NCI-H2171 (cell line): ENCODE results near the gene LRP5.

Experiments
- DNase-seq: peaks from one replicate; lab custom pipeline; 2025; lab: John Stamatoyannopoulos, UW

Gene LRP5

DNA sequence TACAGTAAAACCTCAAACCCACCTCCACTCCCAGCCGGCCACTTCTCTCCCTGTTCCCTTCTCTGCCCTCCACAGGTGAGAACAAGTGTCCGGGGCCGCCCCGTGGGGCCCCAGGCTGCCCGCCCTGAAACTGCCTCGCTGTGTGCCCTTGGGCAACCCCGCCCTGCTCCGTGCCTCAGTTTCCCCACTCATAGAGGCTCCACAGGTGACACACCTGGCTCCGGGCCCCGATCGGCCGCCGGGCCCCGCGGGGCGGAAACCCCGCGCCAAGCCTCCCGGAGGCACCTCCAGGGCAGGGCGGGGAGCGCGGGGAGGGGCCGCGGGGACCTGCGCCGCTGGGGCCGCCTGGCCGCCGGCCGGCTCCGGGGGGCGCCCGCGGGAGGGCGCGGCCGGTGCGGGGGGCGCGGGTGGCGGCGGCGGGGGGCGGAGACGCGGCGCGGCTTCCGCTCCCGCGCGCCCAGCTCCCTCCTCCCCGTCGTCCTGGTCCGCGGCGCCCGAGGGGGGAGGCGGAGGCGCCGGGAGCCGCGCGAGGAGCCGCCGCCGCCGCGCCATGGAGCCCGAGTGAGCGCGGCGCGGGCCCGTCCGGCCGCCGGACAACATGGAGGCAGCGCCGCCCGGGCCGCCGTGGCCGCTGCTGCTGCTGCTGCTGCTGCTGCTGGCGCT, at the start of gene LRP5:
Gene LRP5, plus strand, starts transcription at position 475 of the 663 bp plus-strand sequence. Its CDS starts 124 bp downstream, at position 599.
- DNase-seq = no peak

DNA sequence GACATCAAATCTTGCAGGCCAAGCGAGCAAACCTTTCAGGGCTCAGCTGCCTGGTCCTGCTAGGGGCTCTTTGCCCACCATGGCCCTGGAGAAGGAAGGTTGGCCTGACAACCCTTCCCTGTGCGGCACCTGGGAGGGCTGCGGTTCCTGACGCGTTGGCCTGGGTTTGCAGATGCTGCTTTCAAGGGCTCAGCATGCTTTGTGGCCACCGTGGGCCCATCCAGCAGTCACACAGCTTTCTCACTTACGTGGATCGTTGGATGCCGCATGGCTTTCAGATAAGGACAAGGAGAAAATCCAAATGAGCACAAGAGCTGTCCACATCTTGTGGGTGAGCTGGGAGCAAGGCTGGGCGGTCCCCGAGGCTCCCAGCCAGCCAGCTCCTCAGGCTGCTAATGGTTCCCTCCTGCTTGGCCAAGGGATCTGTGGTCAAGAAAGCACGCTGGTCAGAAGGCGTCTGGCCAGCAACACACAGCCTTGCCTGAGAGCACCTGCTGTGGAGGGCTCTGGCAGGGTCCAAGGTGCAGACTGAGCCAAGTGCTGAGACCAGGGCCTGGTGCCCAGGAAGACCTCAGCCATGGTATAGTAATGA, 48.9 kb upstream of the LRP5 start:
- no peak for DNase-seq

DNA sequence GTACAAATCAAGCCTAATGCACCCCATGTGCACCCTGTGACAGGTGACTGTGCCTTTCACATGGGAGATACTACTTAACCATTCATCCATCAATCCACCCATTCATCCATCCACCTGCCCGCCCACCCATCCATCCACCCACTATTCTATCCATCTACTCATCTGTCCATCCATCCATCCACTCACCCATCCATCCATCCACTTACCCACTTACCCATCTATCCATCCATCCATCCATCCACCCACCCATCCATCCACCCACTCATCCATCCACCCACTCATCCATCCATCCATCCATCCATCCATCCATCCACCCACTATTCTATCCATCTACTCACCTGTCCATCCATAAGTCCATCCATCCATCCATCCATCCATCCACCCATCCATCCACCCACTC, 48.1 kb upstream of the LRP5 start:
- no peak for DNase-seq

DNA sequence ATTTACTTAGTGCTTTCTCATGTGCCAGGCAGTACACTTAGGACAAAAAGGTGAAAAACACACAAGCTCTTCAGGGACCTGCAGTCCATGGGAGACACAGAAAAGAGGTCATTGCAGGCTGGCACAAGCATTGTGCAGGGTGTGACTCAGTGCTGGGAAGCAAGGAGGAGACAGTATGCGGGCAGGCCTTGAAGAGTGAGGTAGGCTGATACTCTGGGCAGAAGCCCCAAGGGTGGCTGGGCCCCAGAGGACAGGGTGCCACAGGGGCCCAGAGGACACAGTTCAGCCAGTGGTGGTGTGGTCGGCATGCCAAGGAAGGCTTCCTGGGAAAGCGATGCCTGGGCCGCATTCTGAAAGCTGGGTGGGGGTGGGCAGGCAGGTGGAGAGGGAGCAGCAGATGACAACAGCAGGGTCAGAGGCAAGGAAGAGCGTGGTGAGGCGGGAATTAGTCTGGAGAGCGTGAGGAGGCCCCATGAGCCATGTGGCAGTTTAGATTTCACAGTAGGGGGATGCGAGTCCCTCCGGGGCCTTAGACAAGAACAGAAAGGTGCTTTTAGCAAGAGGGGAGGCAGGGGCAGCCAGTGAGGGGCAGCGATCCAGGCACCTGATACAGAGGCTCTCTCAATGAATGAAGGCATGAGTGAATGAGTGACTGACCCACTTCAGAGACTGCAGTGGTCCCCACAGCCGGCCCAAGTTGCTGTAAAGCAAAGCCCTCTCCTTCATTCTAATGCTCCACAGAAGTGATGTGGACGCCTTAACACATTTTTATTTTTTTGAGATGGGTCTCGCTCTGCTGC, 47.5 kb upstream of the LRP5 start:
- no peak for DNase-seq

DNA sequence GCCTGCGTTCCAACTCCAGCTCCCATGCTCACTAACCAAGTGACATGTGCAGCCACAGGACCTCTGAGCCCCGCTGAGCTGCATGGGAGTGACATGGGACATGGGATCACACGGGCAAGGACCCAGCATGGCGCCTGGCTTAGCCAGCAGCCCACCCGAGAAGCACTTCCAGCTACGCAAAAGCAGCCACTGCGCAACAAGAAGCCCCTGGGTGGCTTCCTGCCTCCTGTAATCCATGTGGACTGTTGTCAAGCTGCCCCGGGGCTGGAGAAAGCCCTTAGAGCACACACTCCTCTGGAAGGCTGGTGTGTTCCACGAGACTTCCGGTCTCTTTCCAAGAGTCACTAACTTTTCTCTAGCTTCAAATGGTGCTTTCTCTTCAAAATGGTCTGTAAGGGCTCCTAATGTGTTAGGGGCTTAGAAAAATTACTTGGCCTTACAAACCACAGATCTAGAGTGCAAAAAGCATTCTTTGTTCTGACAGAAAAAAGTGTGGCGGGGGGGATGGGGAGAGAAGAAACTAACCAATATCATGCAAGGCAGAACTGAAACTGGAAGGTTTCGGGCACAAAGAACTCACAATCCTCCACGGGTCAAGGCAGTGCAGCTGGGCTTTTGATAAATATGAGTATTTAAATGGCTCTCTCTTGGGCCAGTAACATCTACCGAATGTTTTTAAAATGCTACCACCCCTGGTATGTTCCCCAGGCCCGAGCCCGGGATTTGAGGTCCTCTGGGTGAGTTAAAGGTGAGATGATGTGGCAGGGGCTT, 46.1 kb upstream of the LRP5 start:
- DNase-seq = no peak

DNA sequence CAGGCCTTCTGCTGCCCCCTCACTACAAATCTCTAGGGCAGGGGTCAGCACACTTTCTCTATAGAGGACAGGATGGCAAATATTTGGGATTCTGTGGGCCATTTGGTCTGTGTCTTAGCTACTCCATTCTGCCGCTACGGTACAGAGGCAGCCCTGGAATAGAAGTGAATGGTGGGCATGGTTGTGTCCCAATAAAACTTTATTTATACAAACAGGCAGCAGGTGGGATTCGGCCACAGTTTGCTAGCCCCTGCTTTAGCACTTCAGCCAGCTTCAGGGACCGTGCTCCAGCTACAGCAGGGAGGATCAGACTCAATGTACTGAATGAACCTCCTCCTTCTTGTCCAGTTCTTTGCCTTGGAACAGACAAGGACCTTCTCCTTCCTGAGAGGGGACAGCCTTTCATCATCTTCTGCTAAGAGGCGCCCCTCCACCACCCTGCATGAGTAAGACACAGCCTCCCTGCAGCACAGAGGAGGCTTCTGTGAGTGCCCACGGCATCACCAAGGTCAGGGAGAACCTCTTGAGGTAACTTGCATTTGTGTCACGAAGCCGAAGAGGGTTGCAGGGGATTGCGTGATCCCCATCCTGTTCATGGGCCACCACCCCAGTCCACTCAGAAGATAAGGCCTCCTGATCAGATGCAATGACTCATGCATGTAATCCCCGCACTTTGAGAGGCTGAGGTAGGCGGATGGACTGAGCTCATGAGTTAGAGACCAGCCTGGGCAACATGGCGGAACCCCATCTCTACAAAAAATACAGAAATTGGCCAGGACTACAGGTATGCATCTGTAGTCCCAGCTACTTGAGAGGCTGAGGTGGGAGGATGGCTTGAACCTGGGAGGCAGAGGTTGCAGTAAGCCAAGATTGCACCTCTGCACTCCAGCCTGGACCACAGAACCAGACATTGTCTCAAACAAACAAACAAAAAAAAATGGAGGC, 45.2 kb upstream of the LRP5 start:
- no peak for DNase-seq

DNA sequence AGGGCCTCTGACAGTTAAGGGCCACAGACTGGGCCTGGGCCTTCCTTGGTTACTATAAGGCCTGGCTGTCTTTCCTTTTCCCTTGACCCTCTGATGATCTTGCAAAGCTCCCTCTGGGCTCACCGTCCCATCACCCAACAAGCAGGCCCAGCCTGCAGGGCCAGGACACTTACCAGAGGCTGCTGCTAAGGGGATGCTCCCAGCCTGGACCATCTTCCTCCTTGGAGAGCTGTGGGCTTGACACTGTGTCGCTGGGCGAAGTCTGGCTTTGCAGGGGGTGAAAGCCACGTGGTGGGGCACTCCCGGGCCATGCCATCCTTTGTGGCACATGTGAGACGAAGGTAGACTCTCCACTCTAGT, 44.5 kb upstream of the LRP5 start:
- DNase-seq = no peak

DNA sequence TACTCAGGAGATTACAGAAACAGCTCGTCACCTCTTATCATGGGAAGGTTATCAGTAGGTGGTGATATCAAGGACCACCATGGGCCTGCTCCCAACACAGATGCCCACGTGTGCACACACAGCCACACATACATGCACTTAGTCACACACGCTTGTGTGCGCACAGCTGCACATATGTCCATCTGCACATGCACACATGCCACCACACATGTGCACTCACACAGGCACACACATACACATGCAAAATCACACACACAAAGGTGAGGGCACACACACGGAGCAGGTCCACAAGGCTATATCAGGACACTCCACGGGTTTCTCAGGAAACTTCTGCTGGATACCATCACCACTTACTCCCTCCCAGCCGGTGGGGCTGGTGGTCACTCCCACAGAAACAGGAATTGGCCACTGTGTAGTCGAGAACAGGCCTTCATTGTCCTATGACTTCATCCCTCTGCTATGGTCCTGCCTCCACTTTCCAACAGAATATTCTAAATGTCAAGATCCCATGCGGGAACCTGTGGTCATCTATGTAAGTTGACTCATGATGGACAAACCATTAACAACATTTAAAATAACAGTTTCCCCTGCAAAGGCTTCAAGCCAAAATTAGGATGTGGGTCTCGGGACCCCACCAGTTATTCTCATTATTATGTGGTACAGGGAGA, 42.8 kb upstream of the LRP5 start:
- DNase-seq = no peak

DNA sequence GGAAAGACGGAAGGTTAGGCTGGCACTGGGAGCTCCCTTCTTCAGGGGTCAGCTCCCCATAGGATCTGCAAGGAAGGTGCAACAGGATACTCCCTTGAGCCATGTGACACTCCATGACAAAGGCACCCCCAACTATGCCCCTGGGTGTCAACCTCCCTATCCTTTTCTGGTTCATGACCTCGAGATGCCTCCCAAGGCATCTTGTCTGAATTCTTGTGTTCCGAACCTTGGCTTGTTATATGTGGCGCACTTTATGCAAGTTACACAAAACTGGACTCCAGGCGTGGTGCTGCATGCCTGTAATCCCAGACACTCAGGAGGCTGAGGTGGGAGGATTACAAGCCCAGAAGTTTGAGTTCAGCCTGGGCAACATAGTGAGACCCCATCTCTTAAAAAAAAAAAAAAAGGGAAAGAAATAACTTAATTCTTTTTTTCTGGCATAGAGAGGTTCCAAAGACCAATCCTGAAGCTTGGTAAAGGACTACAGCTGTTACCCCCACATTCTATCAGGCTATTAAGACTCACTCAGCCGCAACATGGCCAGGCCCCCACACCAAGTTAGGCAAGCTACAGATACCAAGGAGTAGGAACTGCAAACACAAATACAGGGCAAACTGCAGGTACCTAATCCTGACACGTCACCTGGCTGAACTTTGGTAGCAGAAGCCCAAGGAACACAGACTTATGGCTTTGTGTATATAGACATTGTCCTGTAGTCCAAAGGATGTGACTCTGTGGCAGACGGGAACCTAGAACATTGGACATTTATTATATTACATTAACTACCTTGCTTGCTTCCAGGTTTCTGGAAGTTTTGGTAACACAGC, 42.0 kb upstream of the LRP5 start:
- no peak for DNase-seq

DNA sequence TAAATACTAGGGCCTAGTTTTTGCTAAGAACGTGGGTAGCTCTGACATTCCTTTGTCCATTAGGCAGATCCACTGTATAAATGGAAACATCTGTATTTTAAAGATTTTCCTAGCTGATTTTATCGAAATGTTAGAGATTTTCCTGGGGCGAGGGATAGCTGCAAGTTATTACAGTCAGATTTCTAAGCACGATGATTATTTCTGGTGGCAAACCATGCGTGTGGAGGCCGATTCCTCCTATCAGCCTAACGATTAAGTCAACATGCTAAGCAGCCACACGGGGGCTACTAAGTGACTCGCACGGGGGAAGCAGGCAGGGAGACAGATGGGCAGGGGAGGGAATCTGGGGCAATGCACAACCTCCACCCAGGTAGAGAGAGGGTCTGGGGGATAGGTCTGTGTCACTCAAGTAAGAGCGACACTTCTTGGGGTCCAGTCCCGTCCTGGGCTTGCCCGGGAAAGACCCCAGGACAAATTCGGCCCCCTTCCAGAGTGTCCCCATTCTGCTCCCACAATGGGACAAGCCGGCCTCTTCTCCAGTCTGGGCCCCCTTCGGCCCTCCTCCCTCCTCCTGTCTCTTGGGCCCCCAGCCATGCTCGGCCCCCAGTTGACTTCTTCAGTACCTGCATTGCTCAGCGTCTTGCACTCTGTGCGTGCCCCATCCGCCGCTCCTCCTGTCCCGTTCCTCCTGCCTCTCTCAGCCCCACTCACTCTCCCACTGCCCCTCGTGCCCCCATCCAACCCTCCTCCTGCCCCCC, 41.2 kb upstream of the LRP5 start:
- DNase-seq = peak; percentile 84

DNA sequence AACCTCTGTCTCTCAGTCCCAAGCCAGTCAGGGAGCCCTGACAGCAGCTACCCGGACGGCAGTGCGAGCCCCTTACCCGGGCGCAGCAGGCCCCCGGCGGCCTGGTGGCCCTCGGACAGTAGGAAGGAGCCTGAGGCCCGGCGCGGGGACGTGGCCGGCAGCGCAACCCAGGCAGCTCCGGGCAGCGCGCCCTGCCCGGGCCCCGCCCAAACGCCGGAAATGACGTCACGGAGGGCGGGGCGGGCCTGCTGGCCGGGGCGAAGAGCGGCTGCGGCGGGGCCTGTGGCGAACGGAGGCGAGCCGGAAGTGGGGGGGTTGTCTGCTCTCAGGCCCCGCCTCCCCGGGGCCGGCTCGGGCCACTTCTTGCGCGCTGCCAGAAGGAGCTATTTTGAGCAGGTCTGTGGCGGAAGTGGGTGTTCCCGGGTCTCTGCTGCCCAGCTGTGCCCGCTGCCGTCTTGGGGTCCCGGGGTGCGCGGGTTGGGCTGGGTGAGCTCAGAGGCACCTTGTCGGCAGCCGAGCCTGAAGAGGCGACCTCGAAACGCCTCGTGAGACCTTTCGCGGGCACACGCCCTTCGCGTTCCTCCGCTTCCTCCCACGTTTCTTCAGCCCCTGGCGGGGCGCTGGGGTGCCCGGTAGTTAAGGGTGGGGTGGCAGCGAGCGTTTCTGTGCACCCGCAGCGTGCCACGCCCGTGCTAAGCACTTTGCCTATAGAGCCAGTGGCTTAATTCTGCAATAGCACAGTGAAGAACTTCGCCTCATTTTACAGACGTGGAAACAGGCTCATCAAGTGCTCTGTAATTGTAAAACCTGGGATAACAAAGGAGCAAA, 40.4 kb upstream of the LRP5 start, which contains the start of gene C11orf24:
Gene C11orf24, minus strand, starts transcription at position 193 of the 828 bp plus-strand sequence. CDS start 8,206 bp downstream, outside the sequence.
- DNase-seq = peak; percentile 85

DNA sequence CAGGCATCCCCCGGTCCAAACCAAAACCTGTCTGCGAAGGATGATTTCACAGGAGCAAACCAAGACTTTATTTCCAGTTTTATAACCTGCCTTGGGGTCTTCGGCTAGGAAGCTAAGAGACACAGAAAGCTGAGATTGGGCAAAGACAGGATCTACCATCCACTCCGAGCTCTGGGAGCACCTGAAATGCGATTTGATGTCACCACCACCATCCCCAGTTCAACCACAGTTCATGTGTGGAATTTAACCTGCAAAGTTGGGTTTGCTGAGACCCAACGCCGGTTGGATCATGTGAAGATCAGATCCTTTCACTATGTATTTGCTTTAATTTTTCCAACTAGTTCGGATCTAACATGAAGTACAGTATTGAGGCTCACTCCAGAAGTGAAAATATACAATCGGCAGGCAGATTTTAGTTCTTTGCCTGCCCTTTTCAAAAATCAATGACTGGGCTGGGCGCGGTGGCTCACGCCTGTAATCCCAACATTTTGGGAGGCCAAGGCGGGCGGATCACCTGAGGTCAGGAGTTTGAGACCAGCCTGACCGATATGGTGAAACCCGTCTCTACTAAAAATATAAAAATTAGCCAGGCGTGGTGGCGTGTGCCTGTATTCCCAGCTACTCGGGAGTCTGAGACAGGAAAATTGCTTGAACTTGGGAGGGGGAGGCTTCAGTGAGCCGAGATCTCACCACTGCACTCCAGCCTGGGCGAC, 39.2 kb upstream of the LRP5 start:
- DNase-seq = no peak

DNA sequence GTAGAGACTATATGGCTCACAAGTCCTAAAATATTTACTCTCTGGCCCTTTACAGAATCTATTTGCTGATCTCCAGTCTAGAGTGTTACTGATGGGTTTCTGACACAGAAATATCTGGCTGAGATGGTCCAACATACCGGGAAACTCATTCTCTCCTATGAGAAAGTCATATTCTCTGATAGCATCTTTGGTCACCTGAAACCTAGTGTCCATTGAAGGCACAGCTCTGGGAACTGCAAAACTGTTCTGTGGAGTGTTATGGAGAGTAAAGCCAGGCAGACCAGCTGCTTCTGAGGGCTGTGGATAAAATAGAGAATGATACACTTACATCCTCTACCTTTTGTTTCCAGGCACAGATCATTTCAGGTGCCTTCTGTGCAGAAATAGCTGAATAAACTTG, 38.1 kb upstream of the LRP5 start:
- DNase-seq = no peak

DNA sequence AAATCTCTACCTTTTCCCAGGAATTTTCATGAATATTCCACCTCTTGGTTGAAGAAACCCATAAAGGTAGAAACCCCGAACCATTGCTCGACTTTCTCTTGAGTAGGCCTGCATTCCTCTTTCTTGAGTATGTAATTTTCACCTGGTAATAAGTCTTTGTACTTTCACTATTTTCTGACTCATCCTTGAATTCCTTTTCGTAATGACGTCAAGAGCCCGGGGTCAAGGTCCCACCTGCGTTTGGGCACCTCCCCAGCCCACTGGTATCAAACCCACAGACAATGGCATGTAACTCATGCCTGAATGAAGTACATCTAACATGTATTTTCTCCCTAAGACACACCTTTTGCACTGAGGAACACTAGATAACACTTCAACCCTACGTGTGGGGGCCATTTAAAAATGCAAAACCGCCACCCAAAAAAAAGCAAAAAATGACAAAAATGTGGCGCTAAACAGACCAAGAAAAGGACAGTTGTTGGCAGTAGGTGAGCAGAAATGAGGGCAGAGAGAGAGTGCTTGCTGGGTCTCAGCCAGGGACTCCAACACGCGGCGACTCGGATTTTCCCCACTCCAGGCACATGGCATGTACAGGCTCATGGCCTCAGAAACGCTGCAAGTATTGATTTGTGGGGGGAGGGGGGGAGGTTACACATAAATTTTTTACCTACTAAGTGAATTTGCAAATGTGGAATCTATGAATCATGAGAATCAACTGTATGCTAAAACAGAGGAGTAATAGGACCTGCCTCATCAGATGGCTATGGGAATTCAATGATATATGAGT, 36.5 kb upstream of the LRP5 start:
- no peak for DNase-seq

DNA sequence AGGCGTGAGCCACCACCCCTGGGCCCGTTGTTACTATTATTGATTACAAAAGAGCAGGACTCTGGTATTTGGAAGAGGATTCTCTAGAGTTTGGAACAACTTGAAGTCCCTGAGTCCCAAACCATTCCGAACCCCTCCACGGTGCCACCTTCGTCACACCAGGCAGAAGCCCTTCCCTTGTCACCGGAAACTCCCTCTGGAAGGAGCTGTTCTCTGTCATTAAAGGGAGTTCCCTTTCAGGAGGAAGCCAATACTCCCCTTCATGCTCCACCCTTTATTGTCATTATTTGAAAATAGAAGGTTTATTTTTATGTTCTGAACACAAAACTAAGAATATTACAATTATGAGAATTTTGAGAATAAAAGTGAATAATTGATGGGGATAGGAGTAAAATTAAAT, 35.5 kb upstream of the LRP5 start:
- DNase-seq = no peak

DNA sequence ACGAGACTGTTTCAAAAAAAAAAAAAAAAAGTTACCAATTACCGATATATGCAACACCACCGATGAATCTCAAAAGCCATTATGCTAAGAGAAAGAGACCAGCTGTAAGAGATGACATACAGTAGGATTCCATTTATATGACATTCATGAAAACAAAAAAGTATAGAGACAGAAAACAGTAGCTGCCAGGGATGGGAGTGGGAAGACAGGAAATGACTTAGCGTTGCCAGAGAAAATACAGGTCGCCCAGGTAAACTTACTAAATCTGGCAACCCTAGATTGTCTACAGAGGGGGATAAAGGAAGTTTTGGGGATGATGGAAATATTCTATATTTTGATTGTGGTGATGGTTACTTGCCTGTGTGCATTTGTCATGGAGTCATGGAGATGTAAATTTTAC, 32.7 kb upstream of the LRP5 start:
- no peak for DNase-seq
